H1 (cell line): ENCODE measurements around the gene OR52E8. TPM values are rescaled to one million over a fixed set of nuclear protein-coding genes. Genes with fewer than 3 reads are reported as not detected.

Experiments
- CTCF ChIA-PET: fragments of 300-600 bp; sonication (Branson Sonifier 250); formaldehyde crosslinking; loops from one replicate; lab custom pipeline; 2021; ENCODE audit not compliant: partially characterized antibody; lab: Charles Lee
- POLR2A ChIA-PET: fragments of 300-600 bp; sonication (Branson Sonifier 250); formaldehyde crosslinking; loops from one replicate; lab custom pipeline; 2021; ENCODE audit warnings: inconsistent platforms; ENCODE audit not compliant: partially characterized antibody; lab: Charles Lee
- DNase-seq, 2 experiments: peaks; one replicate each; pipeline versions ENCODE4 v3.0.0 to v3.0.0-alpha.2; 2010 to 2022; ENCODE audit warnings: low spot score in 2 of 2, low read depth in 1 of 2, mixed read lengths in 1 of 2
- FAIRE-seq: peaks from 2 replicates; lab custom pipeline; 2011; peaks lifted over from hg19 to GRCh38; lab: Jason Lieb, UNC
- H2AFZ ChIP-seq: 2 replicates; pipeline ENCODE4 v1.8.1; 2012; ENCODE audit warnings: low read length, inconsistent platforms
- H2AK5ac ChIP-seq: 2 replicates; pipeline ENCODE4 v1.6.1; 2013; ENCODE audit warnings: low read depth, low read length
- H2BK120ac ChIP-seq: replicated peaks from 2 replicates; pipeline ENCODE3; 2013; ENCODE audit warnings: low read depth, low read length, inconsistent platforms
- H2BK12ac ChIP-seq: 2 replicates; pipeline ENCODE4 v1.6.1; 2013; ENCODE audit warnings: low read depth, low read length
- H2BK15ac ChIP-seq: 2 replicates; pipeline ENCODE4 v1.6.1; 2013; ENCODE audit warnings: low read length
- H2BK20ac ChIP-seq: 2 replicates; pipeline ENCODE4 v1.6.1; 2013; ENCODE audit warnings: low read length
- H2BK5ac ChIP-seq: 2 replicates; pipeline ENCODE4 v1.6.1; 2013; ENCODE audit warnings: low read depth, low read length
- H3K14ac ChIP-seq: 2 replicates; pipeline ENCODE4 v1.6.1; 2013; ENCODE audit warnings: inconsistent platforms; ENCODE audit not compliant: insufficient read length
- H3K18ac ChIP-seq: 2 replicates; pipeline ENCODE4 v1.6.1; 2013; ENCODE audit warnings: low read length; ENCODE audit errors: extremely low read depth
- H3K23ac ChIP-seq: 2 replicates; pipeline ENCODE4 v1.6.1; 2013; ENCODE audit warnings: inconsistent platforms; ENCODE audit not compliant: insufficient read length
- H3K23me2 ChIP-seq: 2 replicates; pipeline ENCODE4 v1.6.1; 2013; ENCODE audit warnings: low read depth, low read length
- H3K27ac ChIP-seq: 2 replicates; pipeline ENCODE4 v1.6.1; 2011; ENCODE audit warnings: low read depth, low read length, inconsistent platforms
- H3K27me3 ChIP-seq, 4 experiments: replicated peaks in 1 of 4; 1 replicate in 1 of 4; 2 replicates in 3 of 4; pipeline versions ENCODE4 v1.6.1 to v1.8.1; 2011 to 2013; ENCODE audit warnings: low read length in 3 of 4, mild to moderate bottlenecking in 3 of 4, inconsistent platforms in 2 of 4, mixed read lengths in 2 of 4, moderate library complexity in 1 of 4; ENCODE audit not compliant: control insufficient read depth in 3 of 4, insufficient read depth in 3 of 4; ENCODE audit errors: extremely low read depth in 1 of 4
- H3K36me3 ChIP-seq, 4 experiments: 2 replicates each; pipeline versions ENCODE4 v1.6.1 to v1.8.1; 2011 to 2013; ENCODE audit warnings: mild to moderate bottlenecking in 4 of 4, low read length in 3 of 4, moderate library complexity in 2 of 4, control low read depth in 1 of 4, inconsistent platforms in 1 of 4; ENCODE audit not compliant: insufficient read depth in 4 of 4, control insufficient read depth in 2 of 4
- H3K4ac ChIP-seq: replicated peaks from 2 replicates; pipeline ENCODE3; 2013; ENCODE audit warnings: low read length, low read depth, mixed read lengths, inconsistent platforms; ENCODE audit not compliant: insufficient read length
- H3K4me1 ChIP-seq, 4 experiments: replicated peaks in 1 of 4; 1 replicate in 1 of 4; 2 replicates in 3 of 4; pipeline versions ENCODE4 v1.6.1 to v1.8.1; 2011 to 2013; ENCODE audit warnings: low read length in 3 of 4, inconsistent platforms in 2 of 4, mixed read lengths in 1 of 4; ENCODE audit not compliant: insufficient read depth in 4 of 4, control insufficient read depth in 3 of 4
- H3K4me2 ChIP-seq, 2 experiments: 2 replicates each; pipeline versions ENCODE4 v1.6.1 to v1.8.1; 2011 to 2013; ENCODE audit warnings: low read depth in 2 of 2, low read length in 2 of 2, control low read depth in 1 of 2, inconsistent platforms in 1 of 2, mild to moderate bottlenecking in 1 of 2; ENCODE audit not compliant: insufficient read depth in 1 of 2
- H3K4me3 ChIP-seq, 4 experiments: fragments of 200-600, 300-600 bp in 1 of 4; sonication (generic), shearing (Covaris generic), sonication (Bioruptor Twin) in 1 of 4; 2 replicates each; pipeline versions ENCODE4 v1.5.1 to v1.8.1; 2011 to 2016; ENCODE audit warnings: low read length in 4 of 4, low read depth in 3 of 4, control low read depth in 2 of 4, inconsistent platforms in 2 of 4, mild to moderate bottlenecking in 2 of 4, mixed read lengths in 1 of 4, moderate library complexity in 1 of 4; ENCODE audit not compliant: insufficient read depth in 2 of 4; ENCODE audit errors: extremely low read depth in 1 of 4
- H3K56ac ChIP-seq: replicated peaks from 2 replicates; pipeline ENCODE3; 2013; ENCODE audit warnings: low read depth, mild to moderate bottlenecking, mixed read lengths, low read length, inconsistent platforms; ENCODE audit not compliant: insufficient read length
- H3K79me1 ChIP-seq: 2 replicates; pipeline ENCODE4 v1.6.1; 2013; ENCODE audit warnings: low read depth, low read length, control low read depth
- H3K79me2 ChIP-seq, 2 experiments: 2 replicates each; pipeline versions ENCODE4 v1.6.1 to v1.8.1; 2012 to 2013; ENCODE audit warnings: low read length in 2 of 2, mild to moderate bottlenecking in 2 of 2, inconsistent platforms in 1 of 2; ENCODE audit not compliant: insufficient read depth in 2 of 2, control insufficient read depth in 1 of 2
- H3K9ac ChIP-seq, 4 experiments: replicated peaks in 1 of 4; 1 replicate in 1 of 4; 2 replicates in 3 of 4; pipeline versions ENCODE4 v1.6.1 to v1.8.1; 2011 to 2013; ENCODE audit warnings: low read depth in 3 of 4, low read length in 3 of 4, control low read depth in 2 of 4, mild to moderate bottlenecking in 2 of 4, moderate library complexity in 2 of 4, inconsistent platforms in 1 of 4; ENCODE audit errors: extremely low read depth in 1 of 4
- H3K9me3 ChIP-seq, 2 experiments: 2 replicates each; pipeline versions ENCODE4 v1.6.1 to v1.8.1; 2012 to 2013; ENCODE audit warnings: mild to moderate bottlenecking in 2 of 2, moderate library complexity in 2 of 2, control low read depth in 1 of 2, inconsistent platforms in 1 of 2, low read depth in 1 of 2, low read length in 1 of 2, mixed read lengths in 1 of 2; ENCODE audit not compliant: insufficient read depth in 2 of 2
- H4K20me1 ChIP-seq, 2 experiments: replicated peaks in 1 of 2; 2 replicates each; pipeline versions ENCODE3 to v1.8.1; 2011 to 2013; ENCODE audit warnings: inconsistent platforms in 2 of 2, low read length in 2 of 2, mild to moderate bottlenecking in 1 of 2; ENCODE audit not compliant: insufficient read depth in 2 of 2, control insufficient read depth in 1 of 2
- H4K5ac ChIP-seq: 2 replicates; pipeline ENCODE4 v1.6.1; 2013; ENCODE audit warnings: low read length, low read depth, mixed read lengths, inconsistent platforms; ENCODE audit not compliant: insufficient read length
- H4K8ac ChIP-seq: 2 replicates; pipeline ENCODE4 v1.8.0; 2013; ENCODE audit warnings: mild to moderate bottlenecking, moderate library complexity, low read length, inconsistent platforms; ENCODE audit not compliant: insufficient read depth; ENCODE audit errors: extremely low read depth
- H4K91ac ChIP-seq: replicated peaks from 2 replicates; pipeline ENCODE3; 2013; ENCODE audit warnings: low read length, mixed read lengths, inconsistent platforms; ENCODE audit not compliant: insufficient read length
- CBX8 ChIP-seq: fragments of 300-800, 300-1000 bp; sonication (generic); IDR thresholded peaks from 2 replicates; pipeline ENCODE4 v1.7.1; 2016; ENCODE audit warnings: low read depth, low read length, borderline replicate concordance
- NRF1 ChIP-seq: IDR thresholded peaks from 2 replicates; pipeline ENCODE4 v1.6.1; 2011; ENCODE audit warnings: mild to moderate bottlenecking, low read depth, low read length, improper control_type of control experiment
- TEAD4 ChIP-seq: IDR thresholded peaks from 2 replicates; pipeline ENCODE4 v1.6.1; 2012; ENCODE audit warnings: low read depth, low read length, inconsistent platforms, mixed read lengths
- WGBS, 2 experiments: shearing (Covaris generic) in 1 of 2; methylation state at CpG; one replicate each; pipeline versions ENCODE4 v1.1.6 to v1.1.7; 2013 to 2015; ENCODE audit warnings: low lambda C conversion rate in 2 of 2, mixed read lengths in 2 of 2, inconsistent platforms in 1 of 2, low coverage in 1 of 2, missing lambda C conversion rate in 1 of 2; ENCODE audit not compliant: insufficient replicate concordance in 2 of 2, insufficient coverage in 1 of 2, insufficient read length in 1 of 2; ENCODE audit errors: extremely low coverage in 1 of 2, missing lambda C conversion rate in 1 of 2; 5-methylcytosine and 5-hydroxymethylcytosine counted together
- polyA plus RNA-seq, 7 experiments: library from polyadenylated mRNA; depleted of rRNA in 3 of 7; stranded (reverse) in 5 of 7; unstranded in 2 of 7; fragments of >200 nt in 5 of 7; fragments of 200-250 nt in 2 of 7; gene quantifications; 1 replicate in 5 of 7; 2 replicates in 1 of 7; 4 replicates in 1 of 7; pipeline versions ENCODE4 v1.2.1 to v1.2.3, GENCODE V29; 2011 to 2013; ENCODE audit warnings: missing spikeins in 2 of 7, mixed read lengths in 2 of 7
- total RNA-seq: library from RNA; stranded (reverse); fragmentation: NEBNext Ultra II Directional; extraction: Animal tissue kit (Norgen Biotek cat#: 25700); gene quantifications from 2 replicates; pipeline ENCODE4 v1.2.1, GENCODE V29; 2021

Gene OR52E8
- total and polyA plus RNA-seq, 2 of the 8 experiments (the other 6 are each of a cell fraction or from before 2014, with no cell fraction given): not detected

GRCh38 chr11:5878564-5878963, 21.1 kb upstream of the OR52E8 start:
- POLR2A ChIA-PET: no interaction called here
- WGBS, 2 experiments: 87% methylated on average over 2 of the region's 2 CpGs; no CpG with 5 or more reads in 1 of the 2 experiments
- Histone ChIP-seq H4K91ac (no peak overlapping the region), H3K9me3 (no peaks in the 10 kb centered on the region), H3K4ac (no peak overlapping the region), H4K8ac (no peak overlapping the region), H3K14ac (no peak overlapping the region), H3K4me1 (no peaks in the 10 kb centered on the region), H2BK20ac (no peak overlapping the region), H2AFZ (no peak overlapping the region), H3K27me3 (no peaks in the 10 kb centered on the region), H4K20me1 (no peaks in the 10 kb centered on the region), H2AK5ac (no peak overlapping the region), H3K9ac (no peak overlapping the region), H3K79me1 (no peaks in the 10 kb centered on the region), H3K79me2 (no peaks in the 10 kb centered on the region), H2BK120ac (no peak overlapping the region), H4K5ac (no peak overlapping the region), H3K4me3 (no peak overlapping the region), H3K18ac (no peak overlapping the region), H3K56ac (no peak overlapping the region), H3K27ac (no peak overlapping the region), H2BK12ac (no peak overlapping the region), H3K23me2 (no peaks in the 10 kb centered on the region), H3K23ac (no peak overlapping the region), H3K36me3 (no peaks in the 10 kb centered on the region), H2BK15ac (no peak overlapping the region), H3K4me2 (no peak overlapping the region), H2BK5ac (no peak overlapping the region)
- no peak for FAIRE-seq
- no peak for DNase-seq
- no peak for TF ChIP-seq TEAD4
- TF ChIP-seq CBX8: no peak
- no peak for TF ChIP-seq NRF1
- CTCF ChIA-PET: interaction anchor here (1.2 kb wide), 1 partner anchor 14 kb away, joined by 3 read pairs; the partner anchor contains the start of gene OR52E5
